ENCODE results near the gene METTL21A. TPM values are rescaled to one million over a fixed set of nuclear protein-coding genes. Genes with fewer than 3 reads are reported as not detected.

METTL21A gene
- polyA plus RNA-seq, 3 donors: 29.6 to 33.1 (median 30.5) TPM

- DNase-seq (ENCODE audit: low read depth in 3 of 3, low spot score in 2 of 3): peak; percentile 34 to 50 (median 48)
These were observed 795 bp downstream of the METTL21A start for GRCh38 chr2:207624185-207625013.

- DNase-seq (ENCODE audit: low read depth in 3 of 3, low spot score in 2 of 3): no peak
These were observed 3.6 kb downstream of the METTL21A start for GRCh38 chr2:207621501-207622039.

GRCh38 chr2:207619764-207620203 is 5.4 kb downstream of the METTL21A start:
- DNase-seq (ENCODE audit: low read depth in 3 of 3, low spot score in 2 of 3): no peak

- DNase-seq (ENCODE audit: low read depth in 3 of 3, low spot score in 2 of 3): no peak
These were observed 8.1 kb downstream of the METTL21A start for GRCh38 chr2:207617011-207617671.

- no peak for DNase-seq (ENCODE audit: low read depth in 3 of 3, low spot score in 2 of 3)
These were observed 9.0 kb downstream of the METTL21A start for GRCh38 chr2:207616185-207616584.

- no peak for DNase-seq (ENCODE audit: low read depth in 3 of 3, low spot score in 2 of 3)
These were observed 10.4 kb downstream of the METTL21A start for GRCh38 chr2:207614824-207615223.

GRCh38 chr2:207612714-207613113 is 12.5 kb downstream of the METTL21A start:
- DNase-seq (ENCODE audit: low read depth in 3 of 3, low spot score in 2 of 3): no peak

GRCh38 chr2:207606829-207607228 is 18.4 kb downstream of the METTL21A start:
- DNase-seq (ENCODE audit: low read depth in 3 of 3, low spot score in 2 of 3): no peak

- DNase-seq (ENCODE audit: low read depth in 3 of 3, low spot score in 2 of 3): no peak
These were observed 18.8 kb downstream of the METTL21A start for GRCh38 chr2:207606399-207606798.

- no peak for DNase-seq (ENCODE audit: low read depth in 3 of 3, low spot score in 2 of 3)
These were observed 21.7 kb downstream of the METTL21A start for GRCh38 chr2:207603486-207603885.

- DNase-seq (ENCODE audit: low read depth in 3 of 3, low spot score in 2 of 3): no peak
These were observed 23.4 kb downstream of the METTL21A start for GRCh38 chr2:207601774-207602173.

- no peak for DNase-seq (ENCODE audit: low read depth in 3 of 3, low spot score in 2 of 3)
These were observed 25.0 kb downstream of the METTL21A start for GRCh38 chr2:207600231-207600630.

- no peak for DNase-seq (ENCODE audit: low read depth in 3 of 3, low spot score in 2 of 3)
These were observed 25.6 kb downstream of the METTL21A start for GRCh38 chr2:207599636-207600035.

GRCh38 chr2:207594731-207595130 is 30.5 kb downstream of the METTL21A start:
- DNase-seq (ENCODE audit: low read depth in 3 of 3, low spot score in 2 of 3): no peak

- no peak for DNase-seq (ENCODE audit: low read depth in 3 of 3, low spot score in 2 of 3)
These were observed 30.9 kb downstream of the METTL21A start for GRCh38 chr2:207594264-207594663.

- DNase-seq (ENCODE audit: low read depth in 3 of 3, low spot score in 2 of 3): no peak
These were observed 31.9 kb downstream of the METTL21A start for GRCh38 chr2:207593277-207593676.

- no peak for DNase-seq (ENCODE audit: low read depth in 3 of 3, low spot score in 2 of 3)
These were observed 36.1 kb downstream of the METTL21A start for GRCh38 chr2:207589143-207589542.

- DNase-seq (ENCODE audit: low read depth in 3 of 3, low spot score in 2 of 3): no peak
These were observed 37.9 kb downstream of the METTL21A start for GRCh38 chr2:207587305-207587704.

GRCh38 chr2:207584952-207585351 is 40.2 kb downstream of the METTL21A start:
- DNase-seq (ENCODE audit: low read depth in 3 of 3, low spot score in 2 of 3): no peak

GRCh38 chr2:207571370-207571769 is 53.8 kb downstream of the METTL21A start:
- no peak for DNase-seq (ENCODE audit: low read depth in 3 of 3, low spot score in 2 of 3)

GRCh38 chr2:207567671-207568070 is 57.5 kb downstream of the METTL21A start:
- no peak for DNase-seq (ENCODE audit: low read depth in 3 of 3, low spot score in 2 of 3)

Data from right renal cortex interstitium (tissue), 3 donors.